ENCODE measurements around the gene GNAQ.
A peak's percentile ranks its signal among the peaks of the same experiment; 100 is the strongest.

Gene GNAQ

DNA sequence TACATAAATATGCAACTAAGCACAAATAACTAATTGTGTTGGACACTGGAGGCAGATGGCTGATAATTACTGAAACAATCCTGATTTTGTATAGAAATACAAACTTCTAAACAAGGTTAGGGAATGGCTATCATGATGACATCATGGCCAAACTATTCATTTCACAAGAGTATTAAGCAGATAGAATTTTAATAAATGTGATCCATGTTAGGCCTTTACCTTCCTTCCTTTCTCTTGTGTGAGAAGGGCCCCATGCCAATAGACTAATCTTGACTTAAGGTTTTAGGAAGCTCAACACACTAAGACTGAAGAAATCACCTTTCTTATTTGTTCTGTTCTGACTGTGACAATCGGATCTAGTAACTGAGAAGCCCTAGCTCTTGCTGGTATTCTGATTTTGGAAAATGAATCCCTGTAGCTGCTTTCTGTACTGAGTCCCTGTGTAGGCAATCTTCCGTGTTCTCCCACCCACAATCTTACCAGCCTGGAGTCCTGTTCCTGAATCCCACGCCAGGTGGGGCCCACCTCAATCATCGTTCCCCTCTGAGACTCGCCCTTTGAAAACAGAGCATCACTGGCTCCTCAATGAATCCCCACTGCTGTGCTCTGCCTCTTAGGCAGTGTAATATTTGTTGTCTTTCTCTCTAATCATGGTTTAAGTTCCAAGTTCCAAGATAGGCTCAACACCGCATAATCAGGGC, 214.8 kb downstream of the GNAQ start:
- DNase-seq (ENCODE audit: low read depth, low spot score): no peak

GRCh38 chr9:77815260-77815659, 216.4 kb downstream of the GNAQ start:
- DNase-seq (ENCODE audit: low read depth, low spot score): no peak

DNA sequence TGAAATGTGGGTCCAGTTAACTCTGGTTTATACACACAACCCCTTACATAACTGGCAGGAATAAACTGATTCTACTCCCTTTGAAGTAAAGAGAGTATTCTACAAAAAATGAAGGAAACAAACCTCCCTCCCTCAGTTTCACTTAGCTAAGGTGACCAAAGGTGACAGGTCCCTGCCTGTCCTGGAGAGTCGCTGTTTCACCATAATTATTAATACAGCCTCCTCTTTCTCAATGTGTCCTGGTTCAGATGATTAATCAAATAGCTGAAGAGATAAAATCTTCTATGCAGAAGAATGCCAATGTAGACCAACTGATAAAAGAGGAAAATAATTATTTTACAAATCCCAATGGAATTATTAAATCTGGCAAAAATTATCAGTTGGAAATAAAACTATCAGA, 219.8 kb downstream of the GNAQ start:
- no peak for DNase-seq (ENCODE audit: low read depth, low spot score)

GRCh38 chr9:77810637-77811119, 220.9 kb downstream of the GNAQ start:
- no peak for DNase-seq (ENCODE audit: low read depth, low spot score)

- DNase-seq (ENCODE audit: low read depth, low spot score): no peak
Measured at GRCh38 chr9:77810047-77810446, 221.6 kb downstream of the GNAQ start.

DNA sequence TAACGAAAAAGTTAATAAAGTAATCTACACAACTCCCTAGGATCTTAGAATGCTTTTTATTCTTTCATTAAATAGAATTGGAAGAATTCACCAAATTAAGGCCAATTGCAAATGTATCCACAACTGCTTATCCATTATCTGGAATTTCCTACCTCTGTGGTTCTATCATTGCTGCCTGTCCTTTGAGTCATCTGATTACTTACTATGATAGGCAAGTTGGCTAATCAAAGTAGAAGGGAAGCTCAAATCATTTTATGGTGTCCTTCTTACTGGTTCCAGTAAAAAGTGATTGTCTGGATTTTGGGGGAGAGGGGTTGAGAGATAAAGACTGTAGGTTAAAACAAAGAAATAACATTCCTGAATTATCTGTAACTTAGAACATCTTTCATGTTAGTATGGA, 222.1 kb downstream of the GNAQ start:
- DNase-seq (ENCODE audit: low read depth, low spot score): no peak

- no peak for DNase-seq (ENCODE audit: low read depth, low spot score)
Measured at GRCh38 chr9:77808751-77809081, 222.9 kb downstream of the GNAQ start.

DNA sequence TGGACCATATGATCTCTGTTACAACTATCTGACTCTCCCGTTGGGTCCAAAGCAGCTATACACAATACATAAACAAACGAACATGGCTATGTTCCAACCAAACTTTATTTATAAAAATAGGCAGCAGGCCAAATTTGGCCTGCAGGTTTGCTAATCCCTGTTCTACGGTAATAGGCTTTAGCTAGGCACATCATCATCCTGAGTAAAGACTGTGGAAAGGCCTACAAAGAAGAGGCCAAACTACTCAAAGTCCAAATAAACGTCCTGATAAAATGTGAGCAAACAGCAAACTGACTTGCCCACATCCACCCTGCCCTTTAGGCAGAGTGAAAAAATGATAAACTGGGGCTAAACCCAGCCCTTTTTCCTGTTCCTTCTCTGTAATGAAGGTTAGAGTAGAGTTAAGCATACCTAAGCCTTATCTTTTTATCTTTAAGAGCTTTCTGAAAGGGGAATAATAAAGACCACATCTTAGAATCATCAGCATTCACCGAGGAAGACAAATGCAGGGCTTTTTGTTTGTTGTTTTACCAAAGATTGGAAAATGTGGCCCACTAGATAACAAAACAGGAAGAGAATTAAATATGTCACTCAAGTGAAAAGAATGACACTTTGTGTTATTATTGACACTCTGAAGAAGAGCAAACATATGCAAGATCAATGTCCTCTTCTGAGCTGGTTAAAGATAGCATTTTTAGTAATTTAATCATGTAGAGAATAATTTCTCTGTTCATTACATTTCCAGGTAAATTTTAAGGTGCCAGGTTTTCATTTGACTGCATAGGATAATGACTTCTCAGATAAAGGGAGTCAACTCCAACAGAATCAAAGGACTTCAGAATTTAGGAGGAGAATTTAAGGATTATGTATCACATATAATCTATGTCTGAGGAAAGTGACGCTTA, 223.5 kb downstream of the GNAQ start:
- no peak for DNase-seq (ENCODE audit: low read depth, low spot score)

DNA sequence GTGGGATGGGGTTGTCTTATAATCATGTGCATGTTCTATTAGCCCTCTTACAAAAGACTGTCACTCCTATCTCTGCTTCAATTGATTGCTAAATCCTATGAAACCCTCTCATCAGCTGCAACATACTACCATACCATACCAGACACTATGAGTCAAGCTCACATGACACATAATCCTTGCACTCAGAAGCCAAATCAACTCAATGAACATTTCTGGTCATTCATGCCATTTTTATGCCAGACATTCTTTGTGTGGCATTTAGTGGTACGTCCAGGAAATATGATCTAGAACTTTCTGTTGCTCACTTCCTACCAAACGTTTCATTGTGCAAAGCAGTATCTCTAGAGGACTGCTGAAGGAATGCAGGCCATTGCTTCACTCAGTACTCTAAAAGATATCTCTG, 224.3 kb downstream of the GNAQ start:
- DNase-seq (ENCODE audit: low read depth, low spot score): no peak

DNA sequence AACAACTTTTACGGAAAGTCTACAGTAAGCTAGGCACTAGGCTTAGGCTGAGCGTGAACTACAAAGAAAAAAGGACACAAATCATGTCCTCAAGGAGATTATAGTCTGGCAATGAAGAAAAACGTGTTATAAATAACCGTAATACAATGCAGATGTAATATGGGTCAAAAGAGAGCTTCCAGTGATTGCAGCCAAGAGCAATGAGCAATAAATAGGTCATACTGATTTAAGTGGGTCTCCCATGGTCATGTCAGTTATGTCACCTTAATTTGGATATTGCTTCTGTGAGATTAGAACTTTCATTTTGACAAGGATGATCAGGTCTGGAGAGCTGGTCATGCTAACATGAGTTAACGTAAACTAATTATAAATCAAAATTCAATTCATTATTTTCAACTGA, 224.9 kb downstream of the GNAQ start:
- DNase-seq (ENCODE audit: low read depth, low spot score): no peak

DNA sequence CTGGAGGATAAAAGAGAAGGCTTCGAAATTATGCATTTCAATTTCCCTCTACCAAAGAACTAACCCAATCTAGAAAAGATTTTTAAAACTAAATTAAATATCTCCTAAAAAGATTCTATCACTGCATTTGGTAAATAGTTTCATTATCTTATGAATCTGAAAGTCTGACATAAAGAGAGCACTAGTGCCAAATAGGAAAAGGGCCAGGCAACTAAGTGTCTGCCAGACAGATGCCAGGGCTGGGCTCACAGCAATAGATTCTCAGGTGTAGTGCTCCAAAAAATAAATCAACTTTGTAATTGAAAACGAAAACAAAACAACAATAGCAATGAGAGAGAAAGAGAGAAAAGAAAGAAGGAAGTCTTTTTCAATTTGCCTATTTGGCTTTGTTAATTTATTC, 225.8 kb downstream of the GNAQ start:
- DNase-seq (ENCODE audit: low read depth, low spot score): no peak

DNA sequence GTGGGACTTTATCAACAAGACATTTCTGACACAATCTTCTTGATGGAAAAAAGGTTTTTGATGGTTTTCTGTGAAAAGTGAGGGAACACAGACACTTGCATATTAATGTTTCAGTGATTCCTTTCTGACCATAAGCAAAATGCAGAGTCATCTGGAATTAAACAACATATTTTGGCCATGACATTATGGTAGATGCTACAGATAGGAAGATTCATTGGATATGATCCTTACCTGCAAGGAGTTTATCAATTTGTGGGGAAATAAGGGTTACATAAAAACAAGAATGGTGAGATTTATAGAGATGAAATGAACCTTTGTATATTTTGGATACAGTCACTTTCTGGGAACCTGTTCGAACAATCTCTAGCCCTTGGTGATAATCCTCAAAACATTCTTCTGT, 228.2 kb downstream of the GNAQ start:
- DNase-seq (ENCODE audit: low read depth, low spot score): no peak

DNA sequence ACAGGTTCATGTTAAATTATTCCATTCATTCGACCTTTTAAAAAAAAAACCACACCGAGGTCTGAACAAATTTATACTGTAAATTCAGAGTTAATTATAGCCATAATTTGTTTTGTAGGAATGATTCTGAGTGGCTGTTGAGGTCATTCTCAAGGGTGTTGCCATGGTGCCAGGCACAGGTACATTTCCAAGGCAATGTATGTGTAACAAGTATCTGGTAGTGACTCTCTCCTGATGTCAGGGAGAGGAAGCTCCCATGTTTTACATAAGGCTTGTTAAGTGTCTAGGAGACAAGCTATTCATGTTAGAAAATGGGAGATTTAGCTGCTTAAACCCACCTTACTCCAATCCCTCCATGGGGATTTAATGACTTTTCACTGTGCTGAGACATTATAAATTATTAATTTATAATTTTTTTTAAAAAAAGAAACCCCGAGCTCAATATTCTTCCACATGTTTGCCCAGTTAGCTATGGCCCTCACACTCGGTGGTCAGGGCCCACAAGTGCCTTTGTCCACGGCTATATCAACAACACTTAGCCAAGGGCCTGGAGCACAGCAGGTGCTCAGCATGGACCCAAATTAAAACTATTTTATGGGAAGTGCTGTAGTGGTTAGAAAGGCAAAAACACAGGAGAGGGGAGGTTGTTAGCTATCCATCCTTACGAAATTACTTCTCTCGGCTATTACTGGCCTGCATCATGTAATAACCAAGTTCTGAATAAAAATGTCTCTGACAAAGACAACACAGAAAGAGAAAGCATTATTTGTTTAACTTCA, 228.9 kb downstream of the GNAQ start:
- DNase-seq (ENCODE audit: low read depth, low spot score): no peak

DNA sequence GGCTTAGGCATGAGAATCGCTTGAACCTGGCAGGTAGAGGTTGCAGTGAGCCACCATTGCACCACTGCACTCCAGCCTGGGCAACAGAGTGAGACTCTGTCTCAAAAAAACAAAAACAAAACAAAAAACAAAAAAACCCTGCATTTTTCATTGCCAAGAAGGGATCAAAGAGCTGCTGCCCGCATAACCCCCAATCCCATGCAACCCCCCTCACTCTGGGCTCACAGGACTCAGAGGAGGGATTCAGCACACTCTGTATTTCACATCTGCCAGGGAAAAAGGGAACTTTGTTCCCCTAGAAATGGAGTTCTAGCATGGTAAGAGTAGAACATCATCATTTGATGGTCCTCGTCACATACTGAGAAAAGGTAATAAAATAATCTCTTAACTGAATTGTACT, 229.5 kb downstream of the GNAQ start:
- DNase-seq (ENCODE audit: low read depth, low spot score): no peak

DNA sequence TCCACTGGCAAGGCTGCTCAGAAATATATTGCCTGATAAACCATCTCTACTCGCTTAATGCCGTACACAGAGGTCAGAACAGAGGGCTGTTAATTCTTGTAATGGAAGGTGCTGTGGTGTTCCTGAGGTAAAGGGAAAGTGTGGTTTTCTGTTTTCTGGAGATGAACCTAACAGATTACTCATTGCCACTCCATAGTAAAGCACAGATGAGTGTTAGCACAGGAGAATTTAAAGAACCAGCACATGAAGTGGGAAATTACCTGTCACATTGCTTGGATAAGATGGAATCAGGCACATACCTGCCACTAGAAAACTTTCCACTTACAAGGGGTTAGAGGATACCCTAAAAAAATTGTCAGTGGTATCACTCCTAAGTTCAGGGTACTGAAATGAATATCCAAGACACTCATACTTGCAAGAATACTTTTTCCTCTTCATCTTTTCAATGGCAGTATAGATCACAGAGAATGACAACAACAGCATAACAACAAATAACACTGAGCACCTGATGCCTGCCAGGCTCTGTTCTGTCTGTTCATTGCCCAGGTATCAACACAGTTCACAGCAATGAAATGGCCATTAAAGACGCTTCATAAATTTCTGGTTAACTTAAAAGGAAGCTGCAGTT, 230.6 kb downstream of the GNAQ start:
- no peak for DNase-seq (ENCODE audit: low read depth, low spot score)

DNA sequence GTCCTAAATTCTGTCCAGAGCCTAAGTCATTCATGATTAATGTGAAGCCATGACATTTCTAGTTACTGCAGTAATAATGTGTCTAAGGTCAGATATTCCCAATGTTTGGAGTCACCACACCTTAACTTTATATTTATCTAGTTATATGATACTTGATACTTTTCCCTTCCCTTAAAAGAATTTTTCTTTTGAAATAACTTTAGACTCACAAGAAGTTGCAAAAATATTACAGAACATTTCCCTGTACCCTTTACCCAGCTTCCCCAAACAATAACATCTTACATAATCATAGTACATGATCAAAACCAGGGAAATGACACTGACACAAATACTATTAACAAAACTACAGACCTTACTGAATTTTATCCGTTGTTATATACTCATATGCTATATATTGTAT, 233.5 kb downstream of the GNAQ start:
- no peak for DNase-seq (ENCODE audit: low read depth, low spot score)

DNA sequence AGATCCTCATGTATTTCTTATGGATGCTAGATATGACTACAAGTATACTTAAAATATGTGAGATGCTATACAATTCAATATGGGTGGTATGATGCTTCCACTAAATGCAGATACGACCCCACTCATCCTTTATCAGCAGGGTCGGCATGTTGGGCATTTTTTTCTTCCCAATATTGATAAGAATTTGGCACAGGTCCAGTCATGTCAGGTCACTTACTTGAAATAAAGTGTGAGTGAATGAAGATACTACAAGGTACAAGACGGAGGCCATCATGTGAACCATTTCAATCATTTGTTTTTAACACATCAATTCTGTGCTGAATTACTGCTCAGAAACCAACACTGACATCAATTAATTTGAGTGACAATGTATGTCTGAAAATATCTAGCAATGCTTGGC, 236.6 kb downstream of the GNAQ start:
- no peak for DNase-seq (ENCODE audit: low read depth, low spot score)

DNA sequence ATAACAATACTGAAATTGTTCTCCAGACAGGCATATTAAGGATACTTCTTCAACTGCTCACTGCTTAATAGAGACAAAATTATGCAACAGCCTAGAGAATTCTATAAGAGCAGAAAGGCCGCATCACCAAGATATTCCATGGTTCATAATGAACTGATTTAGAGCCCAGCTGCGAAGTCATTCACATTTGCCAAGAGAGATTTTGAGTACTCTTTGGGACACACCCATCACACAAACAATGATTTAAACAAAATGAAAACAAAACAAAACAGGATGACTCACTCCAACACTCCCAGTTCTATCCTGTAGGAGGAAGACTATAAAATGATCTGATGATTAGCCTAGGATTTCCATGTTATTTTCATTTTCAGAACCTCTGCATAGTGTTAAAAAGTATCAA, 237.8 kb downstream of the GNAQ start:
- DNase-seq (ENCODE audit: low read depth, low spot score): peak; percentile 13

GRCh38 chr9:77789891-77790290, 241.7 kb downstream of the GNAQ start:
- DNase-seq (ENCODE audit: low read depth, low spot score): no peak

DNA sequence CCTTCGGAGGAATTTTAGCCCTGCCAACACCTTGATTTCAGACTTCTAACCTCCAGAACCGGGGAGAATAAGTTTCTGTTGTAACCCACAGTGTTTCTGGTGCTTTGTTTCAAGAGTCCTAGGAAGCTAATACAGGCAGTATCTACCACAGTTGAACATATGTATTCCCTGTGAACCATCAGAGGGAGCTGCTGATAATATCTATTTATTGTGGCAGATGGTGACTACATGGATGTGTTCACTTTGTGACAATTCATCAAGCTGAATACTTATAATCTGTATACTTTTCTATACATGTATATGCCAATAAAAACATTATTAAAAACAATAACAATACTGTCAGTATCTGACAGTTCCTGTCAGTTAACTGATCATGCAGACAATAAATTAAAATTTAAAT, 246.3 kb downstream of the GNAQ start:
- DNase-seq (ENCODE audit: low read depth, low spot score): no peak

GRCh38 chr9:77783518-77783917, 248.1 kb downstream of the GNAQ start:
- no peak for DNase-seq (ENCODE audit: low read depth, low spot score)

GRCh38 chr9:77779010-77779409, 252.6 kb downstream of the GNAQ start:
- DNase-seq (ENCODE audit: low read depth, low spot score): no peak
